Motor neuron (in vitro differentiated cells): Measurements from ENCODE around the gene SPATA13. TPM values are rescaled to one million over a fixed set of nuclear protein-coding genes. Genes with fewer than 3 reads are reported as not detected.
"Not testable (repeated sequence)": the region's sequence is repeated elsewhere in the genome, so short reads cannot be mapped to it uniquely, and the experiment has no call there.

Source experiments
- ATAC-seq, 8 experiments: fragments of 200-7000 bp; cut with Tn5 transposase; replicated peaks in 6 of 8; 2 replicates each; pipeline ENCODE4 v1.8.0; 2021; ENCODE audit warnings: mild to moderate bottlenecking in 8 of 8, moderate library complexity in 8 of 8
- H3K27ac ChIP-seq, 2 donors: fragments of 250-450 bp; sonication (Bioruptor Pico); 2 replicates each; pipeline ENCODE4 v1.9.0; 2021; ENCODE audit warnings: antibody characterized with exemption in 2 of 2, mild to moderate bottlenecking in 2 of 2, moderate library complexity in 1 of 2
- H3K4me1 ChIP-seq, 2 donors: fragments of 250-450 bp; sonication (Bioruptor Pico); replicated peaks in 1 of 2; 2 replicates each; pipeline ENCODE4 v1.6.1; 2021; ENCODE audit warnings: antibody characterized with exemption in 2 of 2, mild to moderate bottlenecking in 2 of 2, moderate library complexity in 1 of 2
- H3K4me3 ChIP-seq, 5 donors: fragments of 250-450 bp; sonication (Bioruptor Pico); 2 replicates each; pipeline ENCODE4 v1.9.0; 2021; ENCODE audit warnings: antibody characterized with exemption in 5 of 5, mild to moderate bottlenecking in 5 of 5, moderate library complexity in 4 of 5
- WGBS, 10 experiments: fragments of 450-650 bp; shearing (Covaris generic); methylation state at CpG; one replicate each; pipeline ENCODE4 v1.0.0; 2022; 5-methylcytosine and 5-hydroxymethylcytosine counted together
- in situ Hi-C, 9 experiments: fragments of 400-800 bp; cut with MboI; loops; one replicate each; pipeline ENCODE4 v1.15.0; 2021; ENCODE audit warnings: low sequenced_read_pairs in 9 of 9, low pct_unique_long_range_greater_than_20kb in 2 of 9; ENCODE audit not compliant: unreplicated experiment in 9 of 9
- total RNA-seq, 8 experiments: library from RNA; unstranded; fragments of 300-600 nt; gene quantifications; 2 replicates each; pipeline versions ENCODE4 v1.2.3 to v1.2.4, GENCODE V29; 2022

SPATA13 gene
- total RNA-seq, 8 experiments from 2014 or later, result 1.3 to 25.2 (median 8.8) TPM

DNA sequence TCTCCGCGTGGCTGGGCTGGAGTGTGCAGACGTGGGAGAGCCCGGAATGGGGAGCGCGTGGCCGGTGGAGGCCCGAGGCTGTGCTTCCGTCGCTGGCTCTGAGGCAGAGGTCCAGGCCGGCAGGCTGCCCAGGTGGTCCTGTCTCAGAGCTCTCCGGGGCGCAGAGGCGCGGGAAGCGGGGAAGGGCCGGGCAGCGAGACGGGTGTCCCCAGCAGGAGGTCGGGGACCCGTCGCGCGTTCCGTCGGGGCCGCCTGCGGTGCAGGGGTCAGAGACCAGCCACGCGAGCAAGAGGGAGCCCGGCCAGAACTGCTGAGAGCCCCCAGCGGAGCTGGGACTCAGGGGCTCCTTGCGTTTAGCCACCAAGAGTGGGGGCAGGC is 147.5 kb downstream of the SPATA13 start:
- Histone ChIP-seq H3K27ac (no peak overlapping the region), H3K4me1 (no peaks in the 10 kb centered on the region), H3K4me3 (no peak overlapping the region)
- 95 to 100% methylated on average over 1 to 4 of the region's 33 CpGs; no CpG with 5 or more reads in 8 of the 10 experiments for WGBS, 10 experiments
- no peak for ATAC-seq
- in situ Hi-C loops, result loop anchor here in 1 of 9 experiments (25.0 kb wide), 1 partner anchor 229 kb away; no protein-coding TSS in a partner anchor

DNA sequence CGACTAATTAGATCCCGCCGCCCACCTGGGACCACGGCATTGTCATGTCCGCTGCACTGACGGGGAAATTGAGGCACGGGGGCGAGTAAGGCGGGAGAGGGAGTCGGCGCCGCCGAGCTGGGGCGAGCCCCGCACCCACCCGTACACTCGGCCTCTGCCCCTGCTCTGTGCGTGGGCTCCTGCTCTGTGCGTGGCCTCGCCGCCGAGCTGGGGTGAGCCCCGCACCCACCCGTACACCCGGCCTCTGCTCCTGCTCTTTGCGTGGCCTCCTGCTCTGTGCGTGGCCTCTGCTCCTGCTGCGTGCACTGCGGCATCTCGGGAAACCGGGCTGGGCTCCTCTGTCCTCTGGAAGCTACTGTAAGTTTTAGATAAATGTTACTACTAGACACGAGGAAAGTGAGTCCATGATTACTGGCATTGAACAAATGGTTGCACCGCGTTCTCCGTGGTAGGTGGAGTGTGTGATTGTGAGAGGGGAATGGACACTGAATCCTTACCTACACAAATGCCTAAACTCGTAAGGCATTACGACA is 148.0 kb downstream of the SPATA13 start:
- ATAC-seq, result no peak
- Histone ChIP-seq H3K4me1 (no peaks in the 10 kb centered on the region), H3K27ac (no peak overlapping the region), H3K4me3 (no peak overlapping the region)
- 18 to 100% (median 87%) methylated on average over 1 to 18 of the region's 37 CpGs; no CpG with 5 or more reads in 3 of the 10 experiments for whole genome bisulfite sequencing, 10 experiments
- in situ Hi-C loops, result loop anchor here in 1 of 9 experiments (25.0 kb wide), 1 partner anchor 229 kb away; no protein-coding TSS in a partner anchor

DNA sequence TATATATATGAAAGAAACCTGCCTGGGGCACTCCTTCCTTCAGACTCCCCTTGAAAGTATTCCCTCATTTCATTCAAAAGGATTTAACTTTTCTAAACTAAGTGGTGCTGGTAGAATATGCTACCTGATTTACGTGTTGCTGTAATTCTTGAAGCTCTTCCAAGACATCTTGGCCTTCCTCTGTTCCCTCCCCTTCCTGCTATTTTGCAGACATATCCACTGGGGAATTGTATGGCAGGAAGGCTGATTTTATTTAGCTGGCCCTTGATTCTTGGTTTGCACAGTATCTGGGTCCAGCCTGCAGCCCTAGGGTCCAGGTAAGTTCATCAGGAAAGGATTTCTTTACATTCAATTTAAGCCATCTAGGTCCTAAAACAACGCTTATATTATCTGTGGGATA is 148.8 kb downstream of the SPATA13 start, which contains the start of gene C1QTNF9:
C1QTNF9 (plus strand) TSS at position 281 of the 400 bp plus-strand sequence. CDS start 6,424 bp downstream, outside the sequence.
- not testable (repeated sequence) for H3K27ac ChIP-seq, ATAC-seq, H3K4me3 ChIP-seq, H3K4me1 ChIP-seq
- WGBS, 10 experiments, result 83 to 100% (median 92%) methylated on average over 1 to 2 of the region's 2 CpGs; no CpG with 5 or more reads in 4 of the 10 experiments
- in situ Hi-C loops, result loop anchor here in 1 of 9 experiments (25.0 kb wide), 1 partner anchor 228 kb away; no protein-coding TSS in a partner anchor

DNA sequence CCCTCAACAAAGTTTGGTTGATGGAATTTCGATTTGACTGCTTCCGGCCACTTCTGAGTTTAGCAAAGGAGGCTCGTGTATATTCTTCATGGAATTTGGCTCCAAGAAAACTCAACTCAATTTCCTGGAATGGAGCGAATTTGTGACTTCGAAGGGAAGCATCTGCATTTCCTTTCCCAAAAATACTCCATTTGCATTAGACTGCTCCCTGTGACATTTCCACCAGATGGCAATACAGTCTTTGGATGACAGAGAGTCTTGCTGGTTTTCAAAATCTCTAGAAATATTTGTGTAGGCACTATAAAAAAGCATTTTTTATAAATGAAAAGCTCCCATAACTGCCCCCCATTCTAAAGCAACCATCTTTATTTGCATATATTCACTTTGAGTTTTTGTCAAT is 152.9 kb downstream of the SPATA13 start:
- ATAC-seq, result peak in 3 of 8 experiments; percentile 78 to 91 (median 82)
- in situ Hi-C loops, result loop anchor here in 1 of 9 experiments (25.0 kb wide), 1 partner anchor 224 kb away; no protein-coding TSS in a partner anchor
- Histone ChIP-seq H3K4me3 (no peak overlapping the region), H3K4me1 (no peaks in the 10 kb centered on the region), H3K27ac (no peak overlapping the region)
- 0 to 100% (median 50%) methylated on average over 1 to 5 of the region's 5 CpGs; no CpG with 5 or more reads in 1 of the 10 experiments for WGBS, 10 experiments

DNA sequence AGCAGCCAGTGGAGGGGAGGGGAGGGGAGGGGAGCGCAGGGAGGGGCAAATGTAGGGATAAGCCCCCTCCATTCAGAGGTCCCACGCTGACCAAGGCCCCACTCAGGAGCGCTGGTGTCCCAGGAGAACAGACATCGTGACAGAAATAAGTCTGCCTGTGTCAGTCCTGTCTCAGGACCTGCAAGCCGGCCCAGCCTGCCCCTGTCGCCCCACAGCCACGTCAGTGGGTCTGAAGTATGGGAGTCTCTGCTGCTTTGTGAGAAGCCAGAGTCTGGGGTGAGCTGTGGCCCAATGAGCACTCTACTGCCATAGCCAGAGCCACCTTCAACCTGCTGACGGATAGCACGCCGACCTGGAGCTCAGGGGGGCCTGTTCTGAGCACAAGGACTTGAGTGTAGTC is 157.3 kb downstream of the SPATA13 start:
- in situ Hi-C loops, result loop anchor here in 1 of 9 experiments (25.0 kb wide), 1 partner anchor 219 kb away; no protein-coding TSS in a partner anchor
- H3K27ac ChIP-seq, H3K4me3 ChIP-seq, ATAC-seq, H3K4me1 ChIP-seq: not testable (repeated sequence)
- WGBS, 10 experiments, result no CpG with 5 or more reads among the region's 10 CpGs

DNA sequence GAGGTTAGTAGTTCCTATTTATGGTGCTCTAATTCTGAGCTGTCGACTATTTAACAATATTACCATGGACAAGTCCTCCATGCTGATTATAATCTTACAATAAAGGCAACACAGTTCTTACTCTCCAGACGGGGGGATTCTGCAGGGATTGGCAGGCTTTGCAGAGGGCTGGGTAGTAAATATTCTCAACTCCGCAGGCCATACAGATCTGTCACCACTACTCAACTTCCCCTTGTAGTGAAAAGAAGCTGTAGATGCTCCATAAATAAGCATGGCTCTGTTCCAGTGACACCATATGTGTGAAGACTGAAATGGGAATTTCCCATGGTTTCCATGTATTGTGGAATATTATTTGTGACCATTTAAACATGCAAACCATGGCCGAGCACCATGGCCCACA is 158.4 kb downstream of the SPATA13 start:
- in situ Hi-C loops, result loop anchor here in 1 of 9 experiments (25.0 kb wide), 1 partner anchor 218 kb away; no protein-coding TSS in a partner anchor
- H3K4me1 ChIP-seq, H3K4me3 ChIP-seq, H3K27ac ChIP-seq: not testable (repeated sequence)
- peak in 3 of 8 experiments; percentile 57 to 72 (median 65) for ATAC-seq
- WGBS, 10 experiments, result 40 to 100% (median 63%) methylated on average over 1 to 2 of the region's 4 CpGs; no CpG with 5 or more reads in 6 of the 10 experiments

DNA sequence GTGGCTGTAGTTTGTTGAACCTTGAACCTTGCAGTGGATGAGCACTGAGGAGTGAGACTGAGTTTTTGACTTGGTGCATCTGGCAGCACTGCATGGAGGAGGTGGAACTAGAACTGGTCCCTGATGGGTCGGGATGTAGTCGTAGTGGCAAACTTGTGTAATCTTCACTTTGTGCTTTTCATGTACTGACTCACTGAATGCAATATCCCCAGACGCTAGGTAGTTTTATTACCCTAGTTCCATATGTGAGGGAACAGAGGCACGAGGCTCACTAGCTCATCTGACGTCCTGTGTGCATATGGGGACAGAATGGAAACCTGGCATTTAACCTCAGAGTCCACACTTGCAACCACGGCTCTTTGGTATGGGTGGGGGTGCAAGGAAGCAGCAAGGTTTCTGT is 159.1 kb downstream of the SPATA13 start:
- in situ Hi-C loops, result loop anchor here in 1 of 9 experiments (25.0 kb wide), 1 partner anchor 218 kb away; no protein-coding TSS in a partner anchor

DNA sequence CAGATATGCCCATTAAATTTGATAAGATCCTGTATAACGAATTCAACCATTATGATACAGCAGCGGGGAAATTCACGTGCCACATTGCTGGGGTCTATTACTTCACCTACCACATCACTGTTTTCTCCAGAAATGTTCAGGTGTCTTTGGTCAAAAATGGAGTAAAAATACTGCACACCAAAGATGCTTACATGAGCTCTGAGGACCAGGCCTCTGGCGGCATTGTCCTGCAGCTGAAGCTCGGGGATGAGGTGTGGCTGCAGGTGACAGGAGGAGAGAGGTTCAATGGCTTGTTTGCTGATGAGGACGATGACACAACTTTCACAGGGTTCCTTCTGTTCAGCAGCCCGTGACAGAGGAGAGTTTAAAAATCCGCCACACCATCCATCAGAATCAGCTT is 160.9 kb downstream of the SPATA13 start:
- not testable (repeated sequence) for ATAC-seq

More for the DNA sequence above, 159.1 kb downstream of the SPATA13 start:
- ATAC-seq, H3K4me1 ChIP-seq, H3K4me3 ChIP-seq, H3K27ac ChIP-seq: not testable (repeated sequence)
- 67 to 91% methylated on average over 1 to 3 of the region's 6 CpGs; no CpG with 5 or more reads in 8 of the 10 experiments for WGBS, 10 experiments

DNA sequence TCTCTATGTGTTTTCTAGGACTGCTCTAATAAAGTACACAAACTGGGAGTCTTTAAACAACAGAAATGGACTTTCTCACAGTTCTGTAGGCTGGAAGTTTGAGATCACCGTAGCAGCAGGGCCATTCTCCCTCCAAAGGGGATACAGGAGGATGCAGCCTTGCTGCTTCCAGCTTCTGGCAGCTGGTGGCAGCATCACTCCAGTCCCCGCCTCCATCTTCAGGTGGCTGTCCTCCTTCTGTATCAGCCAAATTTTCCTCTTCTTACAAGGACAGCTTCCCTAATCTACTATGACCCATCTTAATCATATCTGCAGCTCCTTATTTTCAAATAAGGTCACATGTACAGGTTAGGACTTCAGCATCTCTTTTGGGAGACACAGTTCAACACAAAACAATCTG is 161.9 kb downstream of the SPATA13 start:
- H3K4me1 ChIP-seq, H3K4me3 ChIP-seq, H3K27ac ChIP-seq: not testable (repeated sequence)
- WGBS, 10 experiments, result 20% methylated on average over 1 of the region's 2 CpGs; no CpG with 5 or more reads in 9 of the 10 experiments
- in situ Hi-C loops, result loop anchor here in 1 of 9 experiments (25.0 kb wide), 1 partner anchor 215 kb away; no protein-coding TSS in a partner anchor
- peak; percentile 59 to 87 (median 66) for ATAC-seq

More for the DNA sequence above, 160.9 kb downstream of the SPATA13 start:
- not testable (repeated sequence) for H3K4me1 ChIP-seq, H3K27ac ChIP-seq, H3K4me3 ChIP-seq
- whole genome bisulfite sequencing, 10 experiments, result 46 to 96% (median 80%) methylated on average over 2 to 4 of the region's 8 CpGs; no CpG with 5 or more reads in 1 of the 10 experiments
- in situ Hi-C loops, result loop anchor here in 1 of 9 experiments (25.0 kb wide), 1 partner anchor 216 kb away; no protein-coding TSS in a partner anchor

DNA sequence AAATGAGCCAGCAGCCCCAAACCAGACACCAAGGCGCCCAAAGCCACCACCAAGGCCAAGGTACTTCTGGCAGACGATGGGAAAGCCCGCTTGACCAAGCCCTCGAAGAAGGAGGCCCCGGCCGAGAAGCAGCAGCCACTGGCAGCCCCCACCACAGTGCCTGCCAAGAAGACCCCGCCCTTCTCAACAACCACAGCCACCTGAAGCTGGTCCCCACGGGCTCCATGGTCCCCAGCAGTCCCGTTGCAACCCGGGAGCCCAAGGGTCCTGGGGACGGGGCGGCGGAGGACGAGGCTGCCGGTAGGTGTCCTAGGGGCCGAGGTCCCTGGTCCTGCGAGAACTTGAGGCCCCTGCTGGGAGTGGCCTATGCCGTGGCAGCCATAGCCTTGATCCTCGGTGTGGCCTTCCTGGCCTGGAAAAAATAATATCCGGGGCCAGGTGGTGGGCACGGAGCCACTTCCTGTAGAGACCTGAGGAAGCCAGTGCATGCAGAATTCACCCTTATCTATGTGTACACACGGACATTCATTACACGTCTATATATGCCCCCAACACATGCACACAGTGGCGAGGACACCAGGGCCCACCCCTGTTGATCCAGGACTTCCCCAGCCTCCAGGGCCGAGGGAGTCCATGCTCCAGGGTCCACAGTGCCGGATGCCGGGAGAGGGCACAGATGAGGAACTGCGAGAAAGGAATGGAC is 162.7 kb downstream of the SPATA13 start:
- 55 to 91% (median 80%) methylated on average over 2 to 10 of the region's 28 CpGs; no CpG with 5 or more reads in 5 of the 10 experiments for WGBS, 10 experiments
- Histone ChIP-seq H3K4me3 (no peak overlapping the region), H3K27ac (no peak overlapping the region), H3K4me1 (no peaks in the 10 kb centered on the region)
- ATAC-seq, result no peak
- in situ Hi-C loops, result loop anchor here in 1 of 9 experiments (25.0 kb wide), 1 partner anchor 214 kb away; no protein-coding TSS in a partner anchor

DNA sequence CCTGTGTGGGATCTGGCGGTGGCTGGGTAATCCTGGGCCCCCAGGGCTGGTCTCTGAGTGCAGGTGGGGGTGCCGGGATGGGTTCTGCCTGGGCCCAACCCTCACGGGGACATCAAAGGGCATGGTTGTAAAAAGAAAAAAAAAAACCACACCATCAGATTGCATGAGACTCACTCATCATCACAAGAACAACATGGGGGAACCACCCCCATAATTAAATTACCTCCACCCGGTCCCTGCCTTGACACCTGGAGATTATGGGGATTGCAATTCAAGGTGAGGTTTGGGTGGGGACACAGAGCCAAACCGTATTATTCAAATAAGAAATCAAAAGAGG is 163.2 kb downstream of the SPATA13 start:
- H3K4me3 ChIP-seq, result no peak overlapping the region
- no peak overlapping the region for H3K27ac ChIP-seq
- no peaks in the 10 kb centered on the region for H3K4me1 ChIP-seq
- 20 to 100% (median 67%) methylated on average over 1 to 5 of the region's 5 CpGs; no CpG with 5 or more reads in 1 of the 10 experiments for WGBS, 10 experiments
- no peak for ATAC-seq
- in situ Hi-C loops, result loop anchor here in 1 of 9 experiments (25.0 kb wide), 1 partner anchor 214 kb away; no protein-coding TSS in a partner anchor

DNA sequence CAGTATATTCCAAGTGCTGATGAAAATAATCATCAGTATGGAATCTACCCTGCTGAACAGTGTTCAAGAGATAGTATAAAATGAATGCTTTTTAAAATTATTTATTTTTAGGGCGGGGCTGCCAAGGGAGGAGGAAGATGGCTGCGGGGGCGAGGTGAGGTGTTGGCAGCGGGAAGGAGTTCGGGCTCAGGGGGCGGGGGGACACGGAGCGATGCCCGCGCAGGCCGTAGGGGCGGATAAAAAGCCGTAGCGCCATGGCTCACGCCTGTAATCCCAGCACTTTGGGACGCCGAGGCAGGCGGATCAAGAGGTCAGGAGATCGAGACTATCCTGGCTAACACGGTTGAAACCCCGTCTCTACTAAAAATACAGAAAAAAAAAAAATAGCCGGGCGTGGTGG is 167.1 kb downstream of the SPATA13 start:
- not testable (repeated sequence) for ATAC-seq, H3K4me1 ChIP-seq, H3K4me3 ChIP-seq, H3K27ac ChIP-seq
- in situ Hi-C loops, result loop anchor here in 2 of 9 experiments (25.0 kb wide), 1 partner anchor 1415 kb away; no protein-coding TSS in a partner anchor
- 80% methylated on average over 1 of the region's 23 CpGs; no CpG with 5 or more reads in 8 of the 10 experiments for WGBS, 10 experiments
